ENCODE data around the gene ZNRF4.
A peak's percentile ranks its signal among the peaks of the same experiment; 100 is the strongest.
"Not testable (repeated sequence)": the region's sequence is repeated elsewhere in the genome, so short reads cannot be mapped to it uniquely, and the experiment has no call there.

The ZNRF4 gene

DNA sequence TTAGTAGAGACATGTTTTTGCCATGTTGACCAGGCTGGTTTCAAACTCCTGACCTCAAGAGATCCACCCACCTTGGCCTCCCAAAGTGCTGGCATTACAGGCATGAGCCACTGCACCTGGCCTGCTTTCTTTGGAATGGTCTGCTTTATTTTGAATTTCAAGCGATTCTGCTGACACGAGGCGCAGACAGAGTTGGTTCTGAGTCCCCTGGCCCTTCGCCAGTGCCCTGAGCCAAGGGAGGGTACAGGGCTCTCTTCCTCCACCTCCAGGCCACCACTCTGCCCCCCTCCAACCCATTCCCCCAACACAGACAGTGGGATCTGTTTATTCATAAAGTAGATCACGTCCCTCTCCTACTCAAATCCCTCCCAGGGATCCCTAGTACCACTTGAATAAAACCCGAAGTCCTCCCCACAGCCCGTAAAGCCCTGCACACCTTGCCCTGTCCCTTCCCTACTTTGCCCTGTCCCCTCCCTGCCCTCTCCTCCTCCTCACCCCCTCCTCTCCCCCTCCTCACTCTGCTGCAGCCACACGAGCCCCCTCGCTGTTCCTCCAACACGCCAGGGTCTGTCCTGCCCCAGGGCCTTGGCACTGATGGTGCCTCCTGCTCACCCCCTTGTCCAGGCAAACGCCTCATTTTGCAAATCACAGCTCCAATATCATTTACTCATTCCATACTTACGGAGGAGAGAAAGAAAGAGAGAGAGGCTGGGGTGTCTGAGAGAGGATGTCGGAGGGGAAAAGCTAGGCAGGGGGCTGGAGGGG lies 22.4 kb downstream of the ZNRF4 start:
- DNase-seq (ENCODE audit: low read depth), result no peak

DNA sequence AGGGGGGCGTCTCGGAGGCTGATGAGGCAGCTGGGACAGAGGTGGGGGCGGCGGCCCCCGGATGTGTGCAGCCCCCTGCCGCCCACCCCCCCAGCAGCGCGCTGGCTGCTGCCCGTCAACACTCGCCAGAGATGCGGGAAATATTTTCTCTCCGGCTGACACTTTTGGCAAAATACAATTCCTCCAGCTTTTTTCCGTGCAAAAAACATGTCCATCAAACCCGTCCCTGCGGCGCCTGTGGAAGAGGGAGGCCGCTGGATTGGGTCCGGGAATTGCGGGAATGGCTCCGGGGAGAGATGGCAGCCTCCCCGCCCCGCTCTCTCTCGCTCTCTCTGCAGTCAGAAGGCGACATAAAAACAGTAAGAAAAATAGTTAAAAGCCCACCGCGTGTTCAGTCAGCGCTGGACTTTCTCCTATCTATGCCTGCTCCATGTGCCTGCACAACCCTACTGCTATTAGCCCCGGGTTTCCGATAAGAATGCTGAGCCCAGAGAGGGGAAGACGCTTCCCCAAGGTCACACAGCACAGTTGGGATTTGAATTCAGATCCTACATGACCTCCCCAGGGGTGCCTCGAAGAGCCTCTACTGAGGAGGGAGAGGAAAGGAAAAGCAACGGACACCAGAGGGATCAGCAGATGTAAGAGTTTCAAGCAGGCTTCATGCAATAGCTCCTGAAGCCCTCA lies 23.2 kb downstream of the ZNRF4 start:
- no peak for DNase-seq (ENCODE audit: low read depth)

DNA sequence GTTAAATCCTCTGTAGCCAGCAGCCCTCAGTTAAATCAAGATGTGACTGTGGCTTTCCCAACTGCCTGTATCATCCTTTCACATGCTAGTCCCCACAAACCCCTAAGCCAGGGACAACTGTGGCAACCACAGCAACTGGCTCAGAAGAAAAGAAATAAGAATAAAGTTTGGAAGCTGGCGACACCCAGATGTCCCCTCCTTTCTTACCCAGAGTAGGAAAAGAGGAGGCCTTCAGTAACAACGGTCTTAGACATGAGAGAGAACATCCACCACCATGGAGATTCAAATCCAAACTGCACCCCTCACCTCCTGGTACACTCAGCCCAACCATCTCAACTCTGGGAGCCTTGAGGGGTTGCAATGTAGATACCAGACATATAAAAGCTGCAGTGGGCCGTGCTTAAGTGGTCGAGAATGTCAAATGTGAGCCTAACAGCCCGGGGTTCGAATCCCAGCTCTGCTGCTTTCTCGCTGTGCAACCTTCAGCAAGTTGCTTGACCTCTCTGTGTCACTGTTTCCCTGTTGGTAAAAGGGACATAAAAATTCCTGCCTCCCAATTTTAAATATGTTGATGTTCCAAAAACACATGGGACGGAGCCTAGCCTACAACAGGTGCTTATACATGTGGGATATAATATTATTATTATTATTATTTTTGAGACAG lies 23.8 kb downstream of the ZNRF4 start:
- DNase-seq (ENCODE audit: low read depth), result no peak

DNA sequence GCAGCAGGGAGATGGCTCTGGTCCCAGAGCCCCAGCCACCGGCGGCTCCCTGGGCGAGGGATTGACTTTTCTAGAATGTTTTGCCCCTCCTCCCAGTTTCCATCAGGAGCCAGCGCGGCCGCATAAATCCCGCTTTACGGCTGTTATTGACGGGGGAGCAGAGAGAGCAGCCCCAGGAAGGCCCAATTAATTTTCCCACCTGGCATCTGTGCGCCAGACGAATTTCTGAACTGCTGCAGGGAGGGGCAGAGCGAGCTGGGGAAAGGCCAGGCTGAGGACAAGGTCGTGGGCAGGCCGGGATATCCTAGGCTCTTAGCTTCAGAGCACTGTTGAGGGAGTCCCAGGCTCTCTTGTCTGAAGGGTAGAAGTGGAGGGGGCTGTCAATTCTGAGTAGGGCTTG lies 24.7 kb downstream of the ZNRF4 start:
- DNase-seq (ENCODE audit: low read depth), result no peak

DNA sequence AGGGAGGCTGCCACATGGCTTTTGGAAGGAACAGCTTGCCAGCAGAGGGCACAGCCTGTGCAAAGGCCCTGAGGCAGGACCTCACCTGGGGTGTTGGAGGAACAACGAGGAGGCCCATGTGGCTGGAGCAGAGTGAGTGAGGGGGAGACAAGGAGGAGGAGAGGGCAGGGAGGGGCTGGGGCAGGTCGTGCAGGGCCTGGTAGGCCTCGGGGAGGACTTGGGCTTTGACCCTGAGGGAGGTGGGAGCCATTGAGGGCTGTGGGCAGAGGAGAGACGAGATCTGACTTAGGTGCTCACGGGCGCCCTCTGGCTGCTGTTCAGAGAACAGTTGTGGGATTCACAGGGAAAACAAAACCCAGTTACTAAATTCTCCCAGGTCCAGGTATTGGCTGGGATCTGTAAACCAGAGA lies 25.2 kb downstream of the ZNRF4 start:
- peak; percentile 22 for DNase-seq (ENCODE audit: low read depth)

DNA sequence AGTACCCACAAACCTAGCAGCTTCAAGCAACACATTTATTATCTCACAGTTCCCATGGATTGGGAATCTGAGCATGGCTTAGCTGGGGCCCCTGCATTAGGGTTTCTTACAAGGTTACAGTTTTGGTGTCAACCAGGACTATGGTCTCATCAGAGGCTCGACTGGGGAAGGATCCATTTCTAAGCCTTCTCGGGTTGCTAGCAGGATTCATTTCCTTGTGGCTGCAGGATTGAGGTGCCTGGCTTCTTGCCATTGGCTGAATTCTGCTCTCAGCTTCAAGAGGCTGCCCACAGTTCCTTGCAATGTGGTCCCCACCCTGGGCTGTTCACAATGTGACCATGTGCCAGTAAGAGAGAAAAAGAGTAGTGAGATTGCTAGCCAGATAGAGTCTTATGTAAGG lies 26.7 kb downstream of the ZNRF4 start:
- no peak for DNase-seq (ENCODE audit: low read depth)

DNA sequence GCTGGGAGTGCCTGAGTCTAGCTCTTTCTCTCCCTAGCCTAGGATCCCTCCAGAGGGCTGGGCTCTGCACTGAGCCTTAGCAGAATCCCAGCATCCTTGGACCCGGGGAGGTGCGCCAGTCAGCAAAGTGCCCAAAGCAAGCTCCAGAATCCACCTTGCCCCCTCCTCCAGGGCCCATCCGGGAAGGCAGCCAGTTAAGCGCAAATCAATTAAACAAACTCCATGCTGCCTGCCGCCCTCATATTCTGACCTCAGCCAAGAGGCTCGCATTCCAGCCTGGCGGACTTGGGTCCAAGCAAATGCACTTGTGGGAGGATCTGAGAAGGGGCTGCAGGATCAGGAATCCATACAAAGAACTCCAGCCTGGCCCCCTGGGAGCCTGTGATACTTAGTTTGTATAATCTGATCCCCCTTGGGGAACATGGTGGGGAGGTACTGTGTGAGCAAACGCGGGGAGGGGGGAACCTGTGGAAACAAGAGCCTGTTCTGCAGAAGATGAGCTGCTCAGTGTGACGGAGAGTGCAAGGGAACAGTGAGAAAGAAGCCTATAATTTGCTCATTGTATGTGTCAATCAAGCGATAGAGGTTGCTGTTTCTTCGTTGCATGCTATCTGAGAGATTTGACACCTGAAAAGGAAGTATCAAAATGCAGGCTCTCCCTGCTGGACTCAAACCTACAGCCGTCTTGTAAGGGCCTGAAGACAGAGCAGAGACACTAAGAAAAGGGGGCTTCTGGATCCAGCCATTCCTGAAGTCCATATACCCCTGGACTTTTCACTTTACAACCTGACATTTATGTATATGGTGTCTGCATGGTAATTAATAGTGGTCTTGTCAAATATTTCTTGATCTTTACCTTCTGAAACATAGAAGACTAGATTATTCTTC lies 29.4 kb downstream of the ZNRF4 start:
- no peak for DNase-seq (ENCODE audit: low read depth)

DNA sequence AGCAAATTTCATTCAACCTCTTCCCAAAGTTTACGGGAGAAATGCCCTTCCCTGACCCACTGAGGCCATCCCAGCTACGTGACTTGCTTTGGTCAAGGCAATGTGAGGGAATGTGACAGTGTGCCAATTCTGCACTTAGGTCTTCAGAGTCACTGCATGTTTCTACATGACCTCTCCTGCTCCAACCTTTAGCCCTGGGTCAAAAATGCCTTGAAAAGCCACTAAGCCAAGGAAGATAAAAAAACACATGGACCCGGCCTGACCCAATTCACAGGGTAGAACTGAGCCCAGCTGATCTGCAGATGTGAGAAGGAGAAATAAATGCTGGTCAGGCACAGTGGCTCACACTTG lies 30.0 kb downstream of the ZNRF4 start:
- DNase-seq (ENCODE audit: low read depth), result no peak

DNA sequence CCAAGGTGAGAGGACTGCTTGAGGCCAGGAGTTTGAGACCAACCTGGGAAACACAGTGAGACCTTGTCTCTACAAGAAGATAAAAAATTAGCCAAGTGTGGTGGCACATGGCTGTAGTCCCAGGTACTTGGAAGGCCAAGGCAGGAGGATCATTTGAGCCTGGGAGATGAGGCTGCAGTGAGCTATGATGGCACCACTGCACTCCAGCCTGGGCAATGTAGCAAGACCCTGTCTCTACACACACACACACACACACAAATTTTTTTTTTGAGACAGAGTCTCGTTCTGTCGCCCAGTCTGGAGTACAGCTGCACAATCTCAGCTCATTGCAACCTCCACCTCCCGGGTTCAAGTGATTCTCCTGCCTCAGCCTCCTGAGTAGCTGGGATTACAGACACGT lies 30.4 kb downstream of the ZNRF4 start:
- not testable (repeated sequence) for DNase-seq (ENCODE audit: low read depth)

DNA sequence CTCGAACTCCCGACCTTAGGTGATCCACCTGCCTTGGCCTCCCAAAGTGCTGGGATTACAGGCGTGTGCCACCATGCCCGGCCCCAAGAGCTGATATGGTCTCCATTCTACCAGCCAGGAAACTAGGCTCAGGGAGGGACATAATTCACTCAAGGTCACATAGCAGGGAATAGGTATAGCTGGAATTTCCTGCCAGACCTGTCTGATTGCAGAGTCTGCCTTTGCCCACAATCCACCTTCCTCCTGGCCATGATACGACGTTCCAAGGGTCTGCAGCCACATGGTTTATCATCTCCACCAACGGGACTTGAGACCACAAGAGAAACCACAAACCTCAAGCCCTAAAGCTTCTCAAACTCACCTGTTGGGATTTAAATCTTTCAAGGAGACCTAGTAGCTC lies 32.0 kb downstream of the ZNRF4 start:
- DNase-seq (ENCODE audit: low read depth), result no peak

DNA sequence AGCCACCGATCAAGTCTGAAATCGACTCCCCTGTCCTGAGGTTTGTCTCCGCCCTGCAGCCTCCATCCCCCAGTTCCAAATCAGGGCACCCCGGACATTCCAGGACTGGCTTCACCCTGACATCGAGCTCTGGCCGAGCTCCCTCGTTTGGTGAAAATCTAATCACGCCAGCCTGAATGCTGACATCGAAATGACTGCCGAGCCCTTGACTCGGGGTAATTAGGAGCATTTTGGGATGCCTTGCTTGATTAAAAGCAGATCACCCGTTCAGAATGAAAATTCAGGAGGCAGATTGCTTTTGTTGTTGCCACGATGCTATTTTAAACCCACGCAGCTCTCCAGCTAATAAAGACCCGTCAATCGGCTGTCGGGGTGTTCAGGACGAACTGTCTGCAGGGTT lies 34.3 kb downstream of the ZNRF4 start:
- DNase-seq (ENCODE audit: low read depth), result no peak

DNA sequence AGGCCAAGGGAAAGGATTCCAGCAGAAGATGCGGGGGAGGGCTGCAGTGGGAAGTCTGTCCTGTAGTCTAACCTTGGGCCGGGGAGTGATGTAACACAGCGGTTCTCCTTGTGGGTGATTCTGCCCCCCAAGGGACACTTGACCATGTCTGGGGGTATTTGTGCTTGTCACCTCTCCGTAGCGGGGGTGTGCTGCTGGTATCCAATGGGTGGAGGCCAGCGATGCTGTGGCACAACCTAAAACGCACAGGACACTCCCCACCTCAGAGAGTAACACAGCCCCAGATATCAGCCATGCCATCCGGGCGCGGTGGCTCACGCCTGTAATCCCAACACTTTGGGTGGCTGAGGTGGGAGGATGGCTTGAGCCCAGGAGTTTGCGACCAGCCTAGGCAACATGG lies 36.3 kb downstream of the ZNRF4 start:
- DNase-seq (ENCODE audit: low read depth), result no peak

DNA sequence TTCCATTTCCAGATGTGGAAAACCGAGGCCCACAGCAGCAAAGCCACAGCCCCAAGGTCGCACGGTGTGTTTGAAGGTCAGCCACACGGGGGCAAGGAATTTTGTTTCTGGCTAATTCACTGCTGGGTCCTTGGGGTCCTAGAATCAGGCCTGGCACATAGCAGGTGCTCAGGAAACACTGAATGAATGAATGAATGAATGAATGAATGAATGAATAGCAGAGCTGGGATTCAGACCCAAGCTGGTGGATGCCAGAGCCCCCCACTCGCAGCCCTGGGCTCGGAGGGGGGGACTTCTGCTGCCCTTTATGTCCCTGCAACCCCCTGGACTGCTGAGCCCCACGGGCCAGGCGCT lies 37.0 kb downstream of the ZNRF4 start:
- no peak for DNase-seq (ENCODE audit: low read depth)

DNA sequence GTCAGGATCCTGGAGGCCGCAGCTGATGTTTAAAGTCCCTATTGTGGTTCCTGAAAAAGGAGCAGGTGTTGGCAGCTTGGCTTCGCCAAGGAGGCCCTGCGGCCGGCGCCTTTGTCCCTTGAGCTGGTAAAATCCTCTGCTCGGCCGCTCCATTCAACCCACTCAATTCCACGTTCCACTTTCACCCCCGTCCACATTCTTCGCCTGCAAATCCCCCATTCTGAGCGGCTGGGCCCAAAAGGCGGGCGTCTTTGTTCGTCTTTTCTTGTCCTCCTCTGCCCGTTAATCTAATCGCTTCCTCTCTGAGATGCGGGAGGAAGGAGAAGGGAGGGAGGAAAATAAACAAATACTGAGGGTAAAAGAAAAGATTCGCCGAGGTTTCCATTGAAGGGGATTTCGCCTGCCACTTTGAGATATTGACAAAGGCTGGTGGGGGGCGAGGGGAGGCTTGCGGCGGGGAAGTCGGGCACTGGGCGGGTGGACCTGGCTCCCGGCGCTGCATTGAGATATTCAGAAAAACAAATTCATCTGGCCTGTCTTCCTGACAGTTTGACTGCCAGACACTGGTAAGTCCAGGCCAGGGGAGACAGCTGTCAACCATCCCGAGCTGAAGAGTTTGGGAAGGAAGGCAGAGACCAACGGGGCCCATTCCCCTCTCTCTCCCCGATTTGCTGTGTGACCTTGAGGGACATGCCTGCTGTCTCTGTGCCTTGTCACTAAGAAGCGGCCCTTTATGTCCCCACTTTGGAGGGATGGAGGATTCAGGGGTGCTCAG lies 37.6 kb downstream of the ZNRF4 start:
- no peak for DNase-seq (ENCODE audit: low read depth)

DNA sequence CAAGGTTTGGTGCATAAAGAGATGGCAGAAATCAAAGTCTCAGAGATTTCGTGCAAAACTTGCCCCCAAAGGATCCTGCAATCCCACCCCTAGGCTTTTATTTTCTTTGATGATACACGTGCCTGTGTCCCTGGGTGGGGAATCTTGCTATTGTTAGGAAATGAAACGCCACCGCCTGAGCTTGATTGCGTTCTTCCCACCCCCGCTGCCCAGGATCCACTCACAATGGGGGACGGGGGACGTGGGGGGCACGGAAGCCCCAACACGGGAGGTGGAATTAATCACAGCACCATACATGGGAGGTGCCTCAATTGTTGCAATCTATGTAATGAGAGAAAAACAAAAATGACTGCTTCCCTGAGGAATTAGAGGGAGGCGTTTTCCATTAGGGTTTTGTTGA lies 39.6 kb downstream of the ZNRF4 start:
- no peak for DNase-seq (ENCODE audit: low read depth)

DNA sequence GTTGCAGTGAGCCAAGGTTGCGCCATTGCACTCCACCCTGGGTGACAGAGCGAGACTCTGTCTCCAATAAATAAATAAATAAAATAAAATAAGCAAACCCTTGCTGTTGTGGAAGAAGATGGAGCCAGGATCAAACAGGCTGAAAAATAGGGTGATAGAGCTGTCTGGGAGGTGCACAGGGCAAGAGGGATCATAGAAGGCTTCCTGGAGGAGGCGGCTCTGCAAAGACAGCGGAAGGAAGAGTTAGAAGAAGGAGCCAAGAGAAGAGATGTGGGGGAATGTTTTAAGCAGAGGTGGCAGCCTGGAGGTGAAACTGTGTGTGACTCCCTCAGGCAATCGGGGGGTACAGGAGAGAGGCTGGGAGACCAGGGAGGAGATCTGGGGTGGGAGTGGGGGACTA lies 40.6 kb downstream of the ZNRF4 start:
- no peak for DNase-seq (ENCODE audit: low read depth)

DNA sequence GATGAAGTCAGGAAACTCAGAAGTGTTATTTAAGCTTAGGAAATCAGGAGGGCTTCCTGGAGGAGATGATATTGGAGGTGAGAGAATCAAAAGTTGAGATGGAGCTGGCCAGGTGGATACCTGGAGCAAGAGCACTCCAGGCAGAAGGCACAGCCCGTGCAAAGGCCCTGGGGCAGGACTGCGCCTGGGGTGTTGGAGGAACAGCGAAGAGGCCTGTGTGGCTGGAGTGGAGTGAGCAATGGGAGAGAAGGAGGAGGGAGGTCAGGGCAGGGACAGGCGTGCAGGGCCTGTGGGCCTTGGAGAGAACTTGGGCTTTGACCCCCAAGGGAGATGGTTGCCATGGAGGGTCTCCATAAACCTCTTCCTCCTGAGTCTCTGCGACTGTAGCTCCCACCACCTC lies 42.1 kb downstream of the ZNRF4 start:
- DNase-seq (ENCODE audit: low read depth), result no peak

DNA sequence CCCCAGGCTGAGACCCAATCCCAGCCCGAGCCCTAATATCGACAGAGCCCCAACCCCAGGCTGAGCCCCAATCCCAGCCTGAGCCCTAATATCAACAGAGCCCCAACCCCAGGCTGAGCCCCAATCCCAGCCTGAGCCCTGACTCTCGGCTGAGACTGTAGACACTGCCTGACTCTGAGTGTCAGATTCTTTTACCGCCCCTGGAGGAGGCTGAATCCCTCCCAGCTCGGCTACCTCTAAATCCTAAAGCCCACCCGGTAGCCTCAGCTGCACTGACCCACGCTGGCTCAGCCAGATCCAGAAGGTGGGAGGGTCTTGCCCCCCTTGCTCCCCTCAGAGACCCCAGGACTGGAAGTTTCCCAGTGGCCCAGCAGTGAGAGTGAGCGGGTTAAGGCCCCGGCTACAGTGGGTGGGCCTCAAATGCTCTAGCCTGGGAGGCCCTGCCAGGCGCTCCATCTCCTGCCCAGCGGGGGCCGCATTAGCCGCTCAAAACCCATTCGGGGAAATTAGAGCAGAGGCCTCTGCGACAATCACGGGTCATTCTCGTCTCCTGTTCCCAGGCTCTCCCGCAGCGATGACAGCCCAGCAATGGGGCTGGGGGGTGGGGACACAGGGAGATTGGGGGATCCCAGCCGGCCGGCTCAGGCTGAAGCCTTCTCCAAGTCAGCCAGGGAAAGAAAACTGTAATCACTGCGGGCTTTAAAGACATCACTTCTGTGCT lies 43.8 kb downstream of the ZNRF4 start:
- DNase-seq (ENCODE audit: low read depth), result no peak

DNA sequence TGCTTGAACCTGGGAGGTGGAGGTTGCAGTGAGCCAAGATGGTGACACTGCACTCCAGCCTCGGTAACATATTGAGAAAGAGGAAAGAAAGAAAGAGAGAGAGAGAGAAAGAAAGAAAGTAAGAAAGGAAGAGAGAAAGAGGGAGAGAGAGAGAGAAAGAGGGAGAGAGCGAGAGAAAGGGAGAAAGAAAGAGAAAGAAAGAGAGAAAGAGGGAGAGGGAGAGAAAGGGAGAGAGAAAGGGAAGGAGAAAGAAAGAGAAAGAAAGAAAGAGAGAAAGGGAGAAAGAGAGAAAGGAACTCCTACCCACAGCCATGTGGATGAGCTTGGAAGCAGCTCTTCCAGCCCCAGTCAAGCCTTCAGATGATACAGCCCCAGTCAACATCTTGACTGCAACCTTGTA lies 46.7 kb downstream of the ZNRF4 start:
- no peak for DNase-seq (ENCODE audit: low read depth)

DNA sequence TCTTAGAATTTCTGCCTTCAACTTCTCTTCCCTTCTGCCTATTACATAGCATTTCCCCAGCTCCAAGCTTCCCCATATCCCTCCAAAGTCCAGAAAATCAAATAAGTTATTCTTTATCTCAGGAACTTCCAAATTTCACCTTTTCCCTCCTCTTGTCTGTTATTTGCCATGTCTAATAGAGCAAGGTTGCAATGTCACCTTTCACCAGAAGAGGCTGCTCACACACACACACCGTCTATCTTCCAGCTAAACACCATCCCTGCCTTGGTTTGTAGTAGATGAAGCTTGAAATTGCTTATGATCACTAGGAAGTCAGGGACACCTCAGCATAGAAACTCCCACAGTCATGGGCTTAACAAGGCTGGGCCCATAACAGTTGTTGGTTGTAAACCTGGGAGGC lies 48.4 kb downstream of the ZNRF4 start:
- no peak for DNase-seq (ENCODE audit: low read depth)

DNA sequence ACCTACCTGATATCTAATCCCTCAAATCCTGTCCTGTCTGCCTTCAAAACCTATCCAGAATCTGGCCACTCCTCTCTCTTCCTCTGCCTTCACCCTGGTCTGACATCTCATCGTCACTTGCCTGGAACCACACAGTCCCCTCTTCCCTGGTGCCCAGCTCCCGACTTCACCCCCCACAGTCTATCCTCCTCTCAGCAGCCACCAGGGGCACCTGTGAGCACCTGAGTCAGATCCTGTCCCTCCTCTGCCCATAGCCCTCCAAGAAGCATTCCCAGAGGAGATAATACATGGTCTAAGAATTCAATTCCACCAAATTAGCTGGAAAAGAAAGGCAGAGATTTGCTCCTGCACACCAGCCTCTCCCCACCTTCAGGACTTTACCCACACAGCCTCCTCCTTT lies 48.9 kb downstream of the ZNRF4 start:
- DNase-seq (ENCODE audit: low read depth), result no peak
